Activated CD4-positive, alpha-beta T cell treated with anti-CD3 and anti-CD28 coated beads for 48 hours (primary cell): Measurements from ENCODE around the gene ENDOV.

Experiments
- DNase-seq: peaks from one replicate; pipeline ENCODE4 v3.0.0-alpha.2; 2020

Gene ENDOV

DNA sequence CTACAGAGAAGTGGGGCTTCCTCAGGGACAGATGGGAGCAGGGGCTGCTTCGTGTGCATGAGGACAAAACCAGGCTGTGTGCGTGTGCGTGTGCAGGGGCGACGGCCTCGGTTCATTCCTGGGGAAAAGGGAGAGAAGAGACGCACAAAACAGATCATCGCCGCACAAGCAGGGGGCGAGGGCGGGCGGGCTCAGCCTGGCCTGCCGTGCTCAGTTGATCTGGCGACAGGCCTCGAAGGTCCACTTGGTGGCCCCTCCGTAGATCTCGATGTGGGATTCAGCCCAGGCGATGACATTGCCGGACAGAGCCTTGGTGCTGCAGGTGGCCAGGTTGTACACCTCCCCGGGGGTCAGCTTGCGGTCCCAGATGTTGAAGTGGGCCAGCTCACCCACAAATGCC lies 55.6 kb downstream of the ENDOV start:
- DNase-seq, result no peak

DNA sequence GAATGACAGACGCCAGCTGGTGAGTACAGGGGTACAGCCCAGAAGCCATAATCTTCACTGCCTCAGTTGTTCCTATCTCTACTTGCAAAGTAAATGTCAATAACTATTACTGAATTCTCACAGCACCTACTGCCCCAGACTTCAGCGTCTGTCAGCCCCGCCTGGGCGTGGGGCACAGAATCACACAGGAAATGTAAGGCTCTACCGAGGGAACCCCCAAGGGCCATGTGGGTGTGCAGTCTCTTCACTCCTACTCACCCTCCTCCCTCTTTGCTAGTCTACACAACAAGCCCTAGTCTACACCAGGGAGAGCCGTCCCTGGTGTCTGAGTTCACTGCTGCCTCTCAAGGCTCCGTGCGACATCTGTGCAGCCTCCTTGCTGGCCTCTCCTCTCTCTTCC lies 57.0 kb downstream of the ENDOV start:
- DNase-seq, result no peak

DNA sequence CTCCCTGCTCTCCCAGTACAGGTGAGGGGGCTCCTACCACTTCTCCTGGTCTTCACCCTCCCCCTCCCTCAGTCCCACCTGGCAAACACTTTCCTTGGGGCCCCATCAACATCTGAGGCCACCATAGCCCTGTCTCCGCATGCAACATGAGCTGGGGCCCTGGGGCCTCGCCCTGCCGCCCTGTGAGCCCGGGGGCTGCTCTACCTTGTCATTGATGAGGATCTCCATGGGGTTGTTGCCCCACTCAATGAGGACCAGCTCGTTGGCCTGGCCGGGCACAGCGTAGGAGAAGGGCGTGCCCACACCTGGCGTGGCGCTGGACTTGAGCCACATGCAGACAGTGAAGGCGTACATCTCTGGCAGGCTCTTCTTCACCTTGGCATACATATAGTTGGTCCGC lies 58.0 kb downstream of the ENDOV start:
- DNase-seq, result no peak

DNA sequence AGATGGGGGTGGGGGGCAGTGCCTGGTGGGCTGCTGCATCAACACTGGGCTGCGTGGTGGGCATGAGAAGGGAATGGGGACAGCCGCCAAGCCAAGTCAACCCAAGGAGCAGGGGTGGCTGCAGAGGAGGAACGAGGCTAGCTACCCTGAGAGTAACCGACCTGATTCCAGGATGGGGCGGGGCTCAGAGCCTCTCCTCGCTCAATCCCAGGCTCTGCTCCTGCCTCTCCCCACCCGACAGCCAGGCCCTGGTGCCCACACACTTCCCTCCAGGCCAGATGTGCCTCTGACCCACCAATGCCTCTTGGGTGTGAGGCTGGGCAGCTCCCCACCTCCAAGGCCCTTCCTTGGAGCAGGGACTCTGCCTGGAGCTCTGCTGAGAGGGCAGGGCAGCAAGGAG lies 58.7 kb downstream of the ENDOV start:
- no peak for DNase-seq

DNA sequence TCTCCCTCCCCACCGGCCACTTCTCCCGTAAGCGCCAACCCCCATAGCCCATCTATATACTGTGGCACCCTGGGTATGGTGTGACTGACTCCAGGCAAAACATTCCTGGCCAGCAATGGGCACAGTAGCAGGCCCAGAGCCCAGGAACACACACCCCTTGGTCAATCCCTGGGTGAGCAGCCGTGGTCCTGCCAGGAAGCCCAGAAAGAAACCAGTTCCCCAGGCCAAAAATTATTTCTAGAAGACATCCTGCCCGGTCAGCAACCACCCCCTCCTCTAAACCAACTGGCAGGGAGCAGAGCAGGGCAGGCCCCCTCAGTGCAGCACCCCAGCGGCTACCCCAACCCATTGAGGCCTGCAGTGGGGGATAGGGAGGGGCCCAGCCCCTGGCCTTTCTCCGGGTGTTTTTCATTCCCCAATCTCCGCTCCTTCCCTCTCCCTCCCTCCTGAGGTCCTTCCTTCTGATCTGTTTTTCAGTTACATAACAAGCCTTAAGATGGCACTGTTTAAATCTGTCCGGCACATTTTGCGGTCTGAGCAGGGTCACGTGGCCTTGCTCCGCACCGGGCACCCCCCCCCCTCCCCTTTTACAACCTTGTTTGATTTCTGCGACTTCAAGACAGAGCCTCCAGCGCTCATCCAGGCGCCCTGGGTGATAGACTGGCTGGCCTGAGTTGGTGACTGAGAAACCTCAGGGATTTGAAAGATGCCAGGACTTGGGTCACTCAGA lies 59.4 kb downstream of the ENDOV start:
- peak; percentile 25 for DNase-seq

DNA sequence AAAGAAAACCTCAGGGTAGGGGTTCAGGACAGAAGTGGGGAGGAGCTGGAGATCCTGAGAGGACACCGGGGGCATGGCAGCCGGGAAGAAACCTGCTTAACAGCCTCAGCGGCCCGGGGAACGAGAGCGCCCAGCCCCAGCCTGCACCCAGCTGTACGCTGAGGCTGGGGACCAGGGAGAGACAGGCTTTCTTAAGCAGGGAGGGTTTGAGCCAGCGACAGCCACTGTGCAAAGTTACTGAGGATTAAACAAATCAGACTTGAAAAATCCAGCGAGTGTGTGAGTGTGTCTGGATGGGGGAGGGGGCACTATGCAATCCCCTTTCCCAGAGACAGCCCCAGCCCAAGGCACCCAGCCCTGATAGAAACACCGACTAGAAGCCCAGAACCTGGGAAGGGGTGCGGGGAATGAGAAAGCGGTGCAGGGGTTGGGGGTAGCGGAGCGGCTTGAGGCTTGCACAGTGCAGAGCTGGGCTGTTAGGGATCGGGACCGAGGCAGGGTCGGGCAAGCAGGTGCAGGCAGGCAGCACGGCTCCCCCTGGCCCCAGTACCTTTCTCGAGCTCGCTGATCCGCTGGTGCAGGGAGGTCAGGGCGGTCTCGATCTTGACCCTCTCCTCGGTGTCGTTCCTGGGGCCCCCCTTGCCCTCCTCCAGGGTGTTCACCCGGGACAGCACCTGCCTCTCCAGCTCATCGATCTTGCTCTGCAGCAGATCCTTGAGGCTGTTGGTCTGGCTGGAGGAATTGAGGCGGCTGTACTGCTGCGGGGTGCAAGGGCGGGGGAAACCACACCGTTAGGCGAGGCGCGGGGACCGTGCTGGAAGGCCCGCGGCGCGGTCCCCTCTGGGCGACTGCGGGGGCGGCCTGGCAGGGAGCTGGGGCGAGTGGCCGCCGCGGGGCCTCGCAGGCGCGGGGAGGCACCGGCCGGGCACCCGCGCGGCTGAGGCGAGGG lies 60.3 kb downstream of the ENDOV start:
- peak; percentile 32 for DNase-seq

DNA sequence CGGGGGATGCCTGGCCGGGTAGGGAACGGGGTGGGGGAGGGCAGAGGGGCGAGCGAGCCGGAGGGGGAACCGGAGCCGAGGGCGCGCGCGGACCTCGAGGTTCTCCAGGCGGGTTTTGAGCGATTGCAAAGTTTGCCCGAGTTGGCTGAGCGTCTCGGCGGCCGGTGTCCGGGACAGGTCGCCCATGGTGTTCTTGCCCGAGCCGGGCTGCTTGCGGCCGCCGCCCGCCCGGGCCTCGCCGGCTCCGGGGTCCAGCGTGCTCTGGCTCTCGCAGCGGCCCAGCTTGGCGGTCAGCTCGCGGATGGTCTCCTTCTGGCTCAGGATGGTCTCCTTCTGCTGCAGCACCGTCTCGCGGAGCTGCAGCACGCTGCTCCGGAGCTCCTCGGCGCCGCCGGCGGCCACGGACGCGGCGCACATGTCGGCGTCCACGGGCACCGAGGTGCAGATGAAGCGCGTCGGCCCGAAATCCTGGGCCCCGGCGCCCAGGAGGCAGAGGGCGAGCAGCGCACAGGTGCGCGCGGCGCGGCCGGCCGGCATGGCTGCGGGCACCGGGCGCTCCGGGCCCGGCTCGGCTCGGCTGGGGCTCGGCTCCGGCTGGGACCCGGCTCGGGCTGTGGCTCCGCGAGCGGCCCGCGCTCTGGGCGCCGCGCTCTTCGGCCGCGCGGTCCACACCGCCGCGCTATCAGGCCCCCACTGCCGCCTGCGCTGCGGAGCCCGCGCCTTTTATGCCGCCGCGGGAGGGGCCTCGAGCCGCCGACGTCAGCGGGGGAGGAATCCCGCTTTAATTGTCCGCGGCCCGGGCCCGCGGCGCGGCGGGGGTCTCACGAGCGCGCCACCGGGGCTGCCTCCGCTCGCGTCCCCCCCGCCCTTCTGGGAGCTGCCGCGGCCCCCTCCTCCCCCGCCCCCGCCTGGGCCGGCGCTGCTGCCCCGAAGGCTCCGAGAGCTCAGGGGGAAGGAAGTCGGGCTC lies 61.2 kb downstream of the ENDOV start, which contains the start of gene NPTX1:
TSS of gene NPTX1 (minus strand) at position 698 of the 967 bp plus-strand sequence. CDS start at position 537, 161 bp downstream.
- DNase-seq, result peak; percentile 26

DNA sequence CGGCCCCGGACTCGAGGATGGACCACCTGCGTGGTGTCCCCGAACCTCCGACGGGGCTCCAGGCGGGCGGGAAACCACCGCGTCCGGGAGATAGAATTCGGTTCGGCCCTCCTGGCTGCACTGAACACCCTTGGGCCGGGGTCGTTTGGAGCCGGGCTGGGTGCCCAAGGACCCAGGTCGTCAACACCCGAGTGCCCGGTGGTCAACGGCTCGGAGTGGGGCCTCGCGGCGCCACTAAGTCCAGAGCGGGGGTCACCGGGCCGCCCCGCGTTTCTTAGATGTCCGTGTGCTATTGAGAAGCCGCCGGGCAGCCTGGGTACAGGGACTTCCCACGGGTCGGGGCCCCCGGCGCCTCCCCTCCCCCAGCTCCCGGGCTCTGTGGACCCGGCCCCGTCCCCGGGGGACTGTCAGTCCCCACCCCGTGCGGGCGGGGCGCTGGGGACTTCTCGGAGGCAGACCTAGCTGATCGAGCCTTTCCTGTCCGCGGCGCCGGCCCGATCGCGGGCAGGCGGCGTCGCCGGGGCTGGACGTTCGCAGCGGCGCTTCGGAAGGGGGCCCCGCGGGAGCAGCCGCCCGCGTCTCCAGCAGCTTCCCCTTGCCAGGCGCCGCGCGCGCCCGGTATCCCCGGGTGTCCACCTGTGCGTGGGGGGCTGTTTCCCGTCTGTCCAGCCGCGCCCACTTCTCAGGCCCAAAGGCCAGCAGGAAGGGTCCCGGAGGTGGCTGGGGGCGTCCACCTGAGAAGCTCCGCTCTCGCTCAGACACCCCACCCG lies 62.1 kb downstream of the ENDOV start:
- no peak for DNase-seq

DNA sequence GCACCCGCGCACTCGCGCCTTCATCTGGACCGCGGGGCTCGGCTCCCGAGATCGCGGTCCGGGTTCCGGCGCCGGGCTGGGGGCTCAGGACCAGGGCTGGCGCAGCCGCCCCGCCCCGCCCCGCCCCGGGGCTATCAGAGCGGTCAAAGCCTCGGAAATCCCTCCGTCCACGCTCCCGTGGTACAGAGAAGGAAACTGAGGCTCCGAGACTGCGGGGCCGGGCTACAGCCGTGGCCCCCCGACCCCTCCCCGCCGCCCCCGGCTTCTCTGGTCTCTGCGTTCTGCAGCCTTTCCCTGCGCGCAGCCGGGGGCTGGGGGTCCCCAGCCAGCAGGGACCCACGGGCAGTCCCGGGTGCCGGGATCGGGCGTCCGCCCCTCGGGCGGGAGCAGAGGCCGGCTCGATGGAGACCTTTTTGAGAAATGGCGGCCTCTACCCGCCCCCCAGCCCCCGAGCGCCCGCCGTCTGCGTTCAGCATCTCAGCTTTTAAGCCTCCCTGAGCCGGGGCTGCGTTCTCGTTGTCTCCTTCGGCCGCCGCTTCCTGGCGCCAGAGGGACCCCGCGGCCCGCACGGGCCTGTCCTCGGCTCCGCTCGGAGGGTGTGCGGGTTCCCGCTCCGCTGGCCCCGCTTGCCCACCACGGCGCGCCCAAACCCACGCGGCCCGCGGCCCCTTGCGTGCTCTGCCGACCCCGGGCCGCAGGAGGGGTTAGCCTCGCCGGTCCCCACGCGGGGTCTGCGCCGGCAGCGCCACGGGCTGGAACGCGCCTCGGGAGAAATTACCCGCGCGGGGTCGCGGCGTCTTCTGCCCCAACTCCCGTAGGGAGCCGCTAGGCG lies 62.9 kb downstream of the ENDOV start:
- DNase-seq, result peak; percentile 63

DNA sequence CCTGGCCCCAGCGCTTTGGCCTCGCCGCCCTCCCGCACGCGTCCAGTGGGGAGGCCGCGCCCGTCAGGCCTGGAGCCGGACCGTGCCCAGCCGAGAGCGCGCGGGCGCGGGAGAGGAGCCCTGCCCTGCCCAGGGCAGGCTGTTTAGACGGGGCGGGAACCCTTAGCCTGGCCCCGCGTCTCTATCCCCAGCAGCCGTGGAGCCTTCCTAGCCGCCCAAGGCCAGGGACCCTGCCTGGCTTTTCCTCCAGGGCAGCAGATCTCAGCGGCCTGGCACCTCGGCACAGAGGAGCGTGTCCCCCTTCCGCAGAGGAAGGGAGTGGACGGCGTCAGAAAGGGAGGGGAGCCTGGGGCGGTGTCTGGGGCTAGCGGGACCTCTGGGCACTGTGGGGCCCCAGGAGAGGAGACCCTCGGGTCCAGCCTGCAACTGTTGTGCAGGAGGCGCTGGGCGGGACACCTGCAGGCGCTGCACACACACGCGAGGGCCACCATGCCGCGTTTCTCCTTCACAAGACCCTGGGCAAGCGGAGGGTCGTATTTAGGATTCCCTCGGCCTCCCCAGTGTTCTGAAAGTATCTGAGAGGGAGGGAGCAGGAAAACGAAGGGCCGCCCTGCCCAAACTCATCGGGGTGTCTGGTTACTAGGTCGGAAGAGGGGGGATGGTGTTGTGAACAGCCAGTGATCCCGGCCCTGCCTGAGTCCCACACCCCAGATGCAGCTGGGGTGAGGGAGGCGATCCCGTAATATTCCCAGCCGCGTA lies 63.7 kb downstream of the ENDOV start:
- no peak for DNase-seq

DNA sequence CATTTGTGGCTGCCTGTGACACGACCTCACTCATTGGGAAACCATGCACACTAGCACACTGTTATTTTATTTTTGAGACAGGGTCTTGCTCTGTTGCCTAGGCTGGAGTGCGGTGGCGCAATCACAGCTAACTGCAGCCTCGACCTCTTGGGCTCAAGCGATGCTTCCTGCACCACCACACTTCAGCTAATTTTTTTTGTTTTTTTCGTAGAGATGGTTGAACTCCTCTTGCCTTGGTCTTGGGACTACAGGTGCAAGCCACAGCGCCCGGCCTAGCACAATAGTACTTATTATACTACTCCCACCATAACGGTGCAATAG lies 64.2 kb downstream of the ENDOV start:
- DNase-seq, result no peak

DNA sequence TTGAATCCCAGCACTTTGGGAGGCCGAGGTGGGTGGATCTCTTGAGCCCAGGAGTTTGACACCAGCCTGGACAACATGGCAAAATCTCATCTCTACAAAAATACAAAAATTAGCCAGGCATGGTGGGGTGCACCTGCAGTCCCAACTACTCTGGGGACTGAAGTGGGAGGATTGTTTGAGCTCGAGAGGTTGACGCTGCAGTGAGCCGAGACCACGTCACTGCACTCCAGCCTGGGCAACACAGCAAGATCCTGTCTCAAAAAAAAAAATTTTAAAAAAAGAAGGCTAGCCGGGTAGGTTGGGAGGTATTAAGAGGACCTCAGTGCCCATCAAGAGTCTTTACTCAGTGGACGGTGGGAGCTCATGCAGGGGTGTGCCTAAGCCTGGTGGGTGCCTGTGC lies 65.3 kb downstream of the ENDOV start:
- no peak for DNase-seq

DNA sequence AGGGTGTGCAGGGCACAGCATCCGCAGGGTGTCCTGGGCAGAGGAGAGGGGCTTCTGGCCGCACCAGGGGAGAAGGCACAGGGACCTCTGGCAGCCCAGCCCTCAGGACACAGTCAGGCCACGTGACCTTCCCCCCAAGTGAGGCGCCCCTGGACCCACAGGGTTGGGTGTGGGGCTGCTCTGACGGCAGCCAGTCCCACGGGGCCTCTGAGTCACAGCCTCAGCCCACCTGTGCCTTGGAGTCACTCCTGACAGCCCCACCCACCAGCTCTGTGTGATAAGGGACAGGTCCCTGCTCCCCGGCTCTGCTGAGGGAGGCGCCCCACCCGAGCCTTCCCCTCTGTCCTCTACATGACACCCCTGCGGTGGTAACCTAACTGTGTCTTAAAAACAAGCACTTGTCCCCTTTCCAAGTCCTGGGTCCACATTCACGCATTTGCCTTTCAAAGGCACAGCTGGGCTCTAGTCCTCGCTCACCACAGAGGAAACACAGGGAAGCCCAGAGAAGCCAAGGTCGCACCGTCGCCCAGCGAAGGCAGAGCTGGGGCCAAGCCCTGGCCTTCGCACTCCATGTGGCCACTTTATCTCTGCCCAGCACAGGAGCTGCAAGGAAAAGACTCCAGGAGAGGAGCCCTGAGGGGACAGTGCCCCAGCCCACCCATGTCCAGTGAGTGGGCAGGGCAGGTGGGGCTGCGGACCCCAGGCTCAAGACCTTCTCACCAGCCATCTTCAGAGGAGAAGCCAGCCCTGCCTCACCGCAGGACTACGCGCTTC lies 66.5 kb downstream of the ENDOV start:
- DNase-seq, result no peak

DNA sequence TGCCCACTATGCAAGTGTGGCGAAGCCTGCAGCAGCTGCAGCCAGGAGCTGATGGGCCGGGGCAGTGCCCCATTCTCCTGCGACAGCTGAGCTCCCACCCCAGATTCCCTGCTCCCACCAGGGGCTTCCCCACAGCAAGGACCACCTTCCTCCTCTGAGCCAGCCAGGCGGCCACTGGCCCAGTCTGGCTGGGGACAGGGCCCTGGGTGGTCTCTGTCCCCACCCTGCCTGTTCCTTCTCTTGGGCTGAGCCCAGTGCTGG lies 67.0 kb downstream of the ENDOV start:
- DNase-seq, result no peak

DNA sequence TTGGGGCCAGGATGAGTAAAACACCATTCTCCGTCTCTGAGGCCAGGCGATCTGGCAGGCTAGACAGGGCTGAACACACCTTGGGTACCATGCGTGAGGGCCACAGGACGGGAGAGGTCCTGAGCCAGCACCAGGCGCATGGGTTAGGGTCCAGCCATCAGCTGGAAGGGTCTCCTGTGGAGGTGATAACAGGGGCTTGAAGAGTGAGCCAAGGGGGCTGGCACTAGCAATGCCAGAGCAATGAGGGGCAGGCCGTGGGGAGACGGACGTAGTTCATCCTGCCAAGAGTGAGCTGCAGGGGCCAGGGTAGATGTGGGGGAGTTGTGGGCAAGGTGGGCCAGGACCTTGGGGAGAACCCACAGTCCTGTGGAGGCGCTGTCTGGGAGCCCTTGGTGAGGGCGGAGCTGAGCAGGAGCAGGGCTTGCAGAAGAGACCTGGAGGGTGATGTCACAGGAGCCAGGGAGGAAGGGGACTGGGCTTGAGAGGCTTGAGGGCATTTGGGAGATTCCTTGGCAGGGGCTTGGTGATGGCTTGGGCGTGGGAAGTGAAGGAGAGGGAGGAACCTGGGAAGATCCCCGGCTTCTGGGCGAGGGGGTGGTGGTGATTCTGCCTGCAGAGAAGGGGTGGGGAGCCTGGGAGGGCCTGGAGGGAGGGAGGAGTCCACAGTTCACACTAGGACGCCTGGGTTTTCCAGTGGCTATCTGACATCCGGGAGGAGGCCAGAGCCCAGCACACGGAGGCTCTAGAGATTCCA lies 67.8 kb downstream of the ENDOV start:
- DNase-seq, result no peak

DNA sequence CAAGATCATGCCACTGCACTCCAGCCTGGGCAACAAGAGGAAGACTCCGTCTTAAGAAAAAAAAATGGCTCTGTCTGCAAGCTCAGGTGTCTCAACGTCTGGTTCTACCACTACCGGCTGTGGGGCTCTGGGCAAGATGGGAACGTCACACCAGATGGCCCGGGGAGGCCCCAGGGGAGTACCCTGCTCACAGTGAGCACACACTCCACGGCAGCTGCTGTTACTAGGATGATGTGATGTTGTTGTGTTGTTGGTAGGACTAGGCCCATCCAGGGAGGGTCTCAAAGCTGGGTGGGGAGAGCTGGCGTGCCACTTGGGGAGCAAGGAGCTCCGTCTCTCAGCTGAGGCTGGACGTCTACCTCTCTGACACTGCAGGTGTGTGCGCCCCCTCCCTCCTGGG lies 70.9 kb downstream of the ENDOV start:
- no peak for DNase-seq

DNA sequence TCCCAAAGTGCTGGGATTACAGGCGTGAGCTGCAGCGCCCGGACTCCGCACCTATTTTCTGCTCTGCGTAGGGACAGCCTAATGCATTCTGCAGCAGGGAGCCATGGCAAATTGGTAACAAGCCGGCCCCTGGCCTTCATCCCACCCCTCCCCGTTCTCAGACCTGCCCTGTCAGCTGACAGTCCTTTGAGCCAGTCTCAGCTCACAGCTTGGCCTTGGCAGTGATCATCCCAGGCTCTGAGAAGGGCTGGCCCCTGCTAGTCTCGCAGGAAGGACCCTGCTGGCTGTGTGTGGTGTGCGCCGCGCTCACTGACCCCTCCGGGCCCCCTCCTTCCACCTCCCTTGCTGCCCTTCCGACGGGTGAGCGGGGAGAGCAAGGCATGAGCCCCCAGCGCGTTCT lies 71.7 kb downstream of the ENDOV start:
- no peak for DNase-seq

DNA sequence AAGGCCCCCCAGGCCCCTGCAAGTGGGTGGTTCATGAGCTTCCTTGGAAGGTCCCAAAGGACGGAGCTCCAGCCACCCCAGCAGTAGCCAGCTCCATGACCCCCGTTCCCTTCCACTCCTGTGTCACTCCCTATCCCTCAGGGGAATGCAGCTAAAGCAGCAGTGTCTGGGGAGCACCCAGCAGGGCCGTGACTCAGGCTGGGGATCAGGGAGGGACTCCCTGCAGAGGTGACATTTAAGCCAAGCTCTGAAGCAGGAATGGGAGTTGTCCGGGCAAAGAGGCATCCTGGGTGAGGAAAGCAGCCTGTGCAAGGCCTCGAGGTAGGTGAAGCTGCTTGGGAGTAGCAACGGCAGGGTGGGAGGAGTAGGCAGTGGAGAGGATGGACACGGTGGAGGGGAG lies 72.5 kb downstream of the ENDOV start:
- DNase-seq, result no peak
